GM21717 (cell line): Measurements from ENCODE around the gene CPEB3.
"Not testable (repeated sequence)": the region's sequence is repeated elsewhere in the genome, so short reads cannot be mapped to it uniquely, and the experiment has no call there.

Source experiments
- ATAC-seq: cut with Tn5 transposase; IDR thresholded peaks from one replicate; pipeline ENCODE4 v1.9.1; 2021; ENCODE audit warnings: mild to moderate bottlenecking, moderate library complexity; ENCODE audit not compliant: unreplicated experiment

The CPEB3 gene

GRCh38 chr10:92052741-92053140 is 238.1 kb downstream of the CPEB3 start:
- no peak for ATAC-seq

GRCh38 chr10:92052088-92052487 is 238.8 kb downstream of the CPEB3 start:
- ATAC-seq, result no peak

GRCh38 chr10:92047215-92047614 is 243.7 kb downstream of the CPEB3 start:
- ATAC-seq, result no peak

- no peak for ATAC-seq
Measured at GRCh38 chr10:92045641-92046106, 245.2 kb downstream of the CPEB3 start.

GRCh38 chr10:92042541-92042940 is 248.3 kb downstream of the CPEB3 start:
- no peak for ATAC-seq

- no peak for ATAC-seq
Measured at GRCh38 chr10:92038949-92039348, 251.9 kb downstream of the CPEB3 start.

- ATAC-seq, result not testable (repeated sequence)
Measured at GRCh38 chr10:92033070-92033469, 257.8 kb downstream of the CPEB3 start.

- no peak for ATAC-seq
Measured at GRCh38 chr10:92031580-92031979, 259.3 kb downstream of the CPEB3 start.

- no peak for ATAC-seq
Measured at GRCh38 chr10:92027141-92027540, 263.7 kb downstream of the CPEB3 start.

- not testable (repeated sequence) for ATAC-seq
Measured at GRCh38 chr10:92025340-92025739, 265.5 kb downstream of the CPEB3 start.

- ATAC-seq, result no peak
Measured at GRCh38 chr10:92024700-92025099, 266.2 kb downstream of the CPEB3 start.

GRCh38 chr10:92014620-92015019 is 276.3 kb downstream of the CPEB3 start:
- ATAC-seq, result no peak

- no peak for ATAC-seq
Measured at GRCh38 chr10:92011560-92012214, 279.2 kb downstream of the CPEB3 start.

- ATAC-seq, result no peak
Measured at GRCh38 chr10:92010047-92010735, 280.7 kb downstream of the CPEB3 start.

GRCh38 chr10:92009445-92009844 is 281.4 kb downstream of the CPEB3 start:
- no peak for ATAC-seq

- ATAC-seq, result no peak
Measured at GRCh38 chr10:92005978-92006377, 284.9 kb downstream of the CPEB3 start.

GRCh38 chr10:92003258-92003657 is 287.6 kb downstream of the CPEB3 start:
- no peak for ATAC-seq

GRCh38 chr10:92001995-92002394 is 288.9 kb downstream of the CPEB3 start:
- no peak for ATAC-seq

GRCh38 chr10:92001581-92001980 is 289.3 kb downstream of the CPEB3 start:
- ATAC-seq, result no peak
